Fibroblast of lung (primary cell): ENCODE results near the gene ARHGAP18.

ENCODE experiments used
- EZH2 ChIP-seq: IDR thresholded peaks from 2 replicates; pipeline ENCODE4 v1.5.1; 2012; ENCODE audit warnings: low read length, control low read depth, mild to moderate bottlenecking; ENCODE audit errors: missing control alignments
- TF ChIP-seq, protein P1 (sequence below), 2 donors: IDR thresholded peaks in 1 of 2; conservative IDR thresholded peaks in 1 of 2; 1 replicate in 1 of 2; 2 replicates in 1 of 2; pipeline ENCODE4 v1.5.1; 2011 to 2012; ENCODE audit warnings: low read length in 2 of 2, control low read depth in 1 of 2, inconsistent platforms in 1 of 2, low read depth in 1 of 2, mild to moderate bottlenecking in 1 of 2

DNA sequence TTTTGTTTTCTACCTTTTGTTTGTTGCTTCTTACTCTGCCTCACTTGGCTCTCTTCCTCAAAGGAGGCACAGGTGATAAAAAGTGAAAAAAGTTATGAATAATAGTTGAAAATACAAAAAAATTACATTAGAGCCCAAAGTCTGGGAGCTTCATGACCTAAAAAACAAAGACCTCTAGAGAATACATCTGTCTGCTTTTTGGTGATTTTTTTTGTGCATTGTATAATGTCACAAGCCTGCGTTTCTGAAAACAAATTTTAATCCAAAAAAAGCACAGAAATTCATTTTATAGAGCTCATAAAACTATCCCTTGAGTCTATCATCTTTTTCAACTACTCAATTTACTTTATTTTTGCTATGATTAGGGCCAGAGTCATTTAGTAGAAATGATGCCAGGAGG, 41.4 kb upstream of the ARHGAP18 start:
- TF ChIP-seq, protein P1, sequence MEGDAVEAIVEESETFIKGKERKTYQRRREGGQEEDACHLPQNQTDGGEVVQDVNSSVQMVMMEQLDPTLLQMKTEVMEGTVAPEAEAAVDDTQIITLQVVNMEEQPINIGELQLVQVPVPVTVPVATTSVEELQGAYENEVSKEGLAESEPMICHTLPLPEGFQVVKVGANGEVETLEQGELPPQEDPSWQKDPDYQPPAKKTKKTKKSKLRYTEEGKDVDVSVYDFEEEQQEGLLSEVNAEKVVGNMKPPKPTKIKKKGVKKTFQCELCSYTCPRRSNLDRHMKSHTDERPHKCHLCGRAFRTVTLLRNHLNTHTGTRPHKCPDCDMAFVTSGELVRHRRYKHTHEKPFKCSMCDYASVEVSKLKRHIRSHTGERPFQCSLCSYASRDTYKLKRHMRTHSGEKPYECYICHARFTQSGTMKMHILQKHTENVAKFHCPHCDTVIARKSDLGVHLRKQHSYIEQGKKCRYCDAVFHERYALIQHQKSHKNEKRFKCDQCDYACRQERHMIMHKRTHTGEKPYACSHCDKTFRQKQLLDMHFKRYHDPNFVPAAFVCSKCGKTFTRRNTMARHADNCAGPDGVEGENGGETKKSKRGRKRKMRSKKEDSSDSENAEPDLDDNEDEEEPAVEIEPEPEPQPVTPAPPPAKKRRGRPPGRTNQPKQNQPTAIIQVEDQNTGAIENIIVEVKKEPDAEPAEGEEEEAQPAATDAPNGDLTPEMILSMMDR (conservative IDR thresholded peaks at IDR 0.05 in 1 of 2, IDR thresholded peaks at IDR 0.05 in 1 of 2; ENCODE audit: low read depth in 1 of 2, low read length in 2 of 2), result no peak
- TF ChIP-seq EZH2, result no peak
